ENCODE results near the gene SOCS3. TPM values are rescaled to one million over a fixed set of nuclear protein-coding genes. Genes with fewer than 3 reads are reported as not detected.

SOCS3 gene
- total and polyA plus RNA-seq, 7 donors, result 10.3 to 499 (median 45.7) TPM

DNA sequence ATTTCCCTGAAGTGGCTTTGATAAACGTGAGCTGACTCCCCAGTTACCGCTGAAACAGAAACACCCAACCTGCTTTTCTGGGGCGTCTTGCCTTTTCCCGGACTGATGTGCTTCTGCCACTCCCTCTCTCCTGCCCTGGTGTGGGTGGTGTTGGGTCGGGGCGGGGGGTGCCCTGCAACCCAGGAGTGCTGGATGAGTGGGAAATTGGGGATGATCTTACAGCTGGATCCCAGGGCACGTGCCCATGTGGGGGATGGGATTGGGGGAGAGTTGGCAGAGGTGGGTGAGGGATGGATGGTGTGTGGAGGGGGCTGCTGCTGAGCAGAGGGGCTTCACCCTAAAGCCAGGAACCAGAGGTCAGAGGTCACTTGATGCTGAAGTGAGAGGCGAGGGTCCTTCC lies 47.0 kb upstream of the SOCS3 start:
- Histone ChIP-seq H3K27ac (no peak overlapping the region), H3K9me3 (no peaks in the 10 kb centered on the region), H3K36me3 (peaks cover 14 to 45% (median 25%) of the 10 kb centered on the region in 4 donors), H3K4me1 (peaks cover 0 to 26% (median 21%) of the 10 kb centered on the region in 4 donors), H3K27me3 (no peaks in the 10 kb centered on the region), H3K4me3 (no peak overlapping the region)
- 84 to 87% methylated on average over 8 of the region's 8 CpGs for WGBS, 2 donors
- TF ChIP-seq POLR2AphosphoS5 (IDR thresholded peaks at IDR 0.05) (no peak), POLR2A (IDR thresholded peaks at IDR 0.05) (no peak), EP300 (IDR thresholded peaks at IDR 0.05) (no peak)
- TF ChIP-seq, protein P1, sequence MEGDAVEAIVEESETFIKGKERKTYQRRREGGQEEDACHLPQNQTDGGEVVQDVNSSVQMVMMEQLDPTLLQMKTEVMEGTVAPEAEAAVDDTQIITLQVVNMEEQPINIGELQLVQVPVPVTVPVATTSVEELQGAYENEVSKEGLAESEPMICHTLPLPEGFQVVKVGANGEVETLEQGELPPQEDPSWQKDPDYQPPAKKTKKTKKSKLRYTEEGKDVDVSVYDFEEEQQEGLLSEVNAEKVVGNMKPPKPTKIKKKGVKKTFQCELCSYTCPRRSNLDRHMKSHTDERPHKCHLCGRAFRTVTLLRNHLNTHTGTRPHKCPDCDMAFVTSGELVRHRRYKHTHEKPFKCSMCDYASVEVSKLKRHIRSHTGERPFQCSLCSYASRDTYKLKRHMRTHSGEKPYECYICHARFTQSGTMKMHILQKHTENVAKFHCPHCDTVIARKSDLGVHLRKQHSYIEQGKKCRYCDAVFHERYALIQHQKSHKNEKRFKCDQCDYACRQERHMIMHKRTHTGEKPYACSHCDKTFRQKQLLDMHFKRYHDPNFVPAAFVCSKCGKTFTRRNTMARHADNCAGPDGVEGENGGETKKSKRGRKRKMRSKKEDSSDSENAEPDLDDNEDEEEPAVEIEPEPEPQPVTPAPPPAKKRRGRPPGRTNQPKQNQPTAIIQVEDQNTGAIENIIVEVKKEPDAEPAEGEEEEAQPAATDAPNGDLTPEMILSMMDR (IDR thresholded peaks at IDR 0.05), result no peak
- no peak for DNase-seq
- intact Hi-C loops (cut with DNase I), result no loop called here

DNA sequence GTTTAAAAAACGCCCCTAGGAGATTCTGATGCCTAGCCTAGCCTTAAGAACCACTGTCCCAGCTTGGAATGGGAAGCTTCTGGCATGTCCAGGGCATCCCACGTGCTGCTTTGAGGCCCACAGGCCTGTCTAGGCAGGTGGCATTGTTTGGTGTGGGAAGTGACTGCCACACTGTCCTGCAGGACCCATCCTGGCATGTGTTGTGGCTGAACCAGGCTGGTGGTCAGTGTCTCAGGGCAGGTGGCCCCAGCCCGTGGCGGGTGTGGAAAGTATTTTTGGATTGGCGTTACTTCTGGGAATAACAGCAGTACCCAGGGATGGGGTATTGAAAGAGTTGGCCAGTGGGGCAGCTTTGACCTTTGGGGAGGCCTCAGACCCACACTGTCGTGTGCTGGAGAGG lies 46.5 kb upstream of the SOCS3 start:
- no peaks in the 10 kb centered on the region for H3K27me3 ChIP-seq
- WGBS, 2 donors, result 95% methylated on average over 6 of the region's 6 CpGs
- peaks cover 14 to 50% (median 27%) of the 10 kb centered on the region in 4 donors for H3K36me3 ChIP-seq
- no peaks in the 10 kb centered on the region for H3K9me3 ChIP-seq
- no peak overlapping the region for H3K27ac ChIP-seq
- H3K4me3 ChIP-seq, result no peak overlapping the region
- intact Hi-C loops (cut with DNase I), result no loop called here
- H3K4me1 ChIP-seq, result peaks cover 0 to 25% (median 18%) of the 10 kb centered on the region in 4 donors
- DNase-seq, result no peak
- no peak for TF ChIP-seq EP300 (IDR thresholded peaks at IDR 0.05)
- TF ChIP-seq, protein P1 (IDR thresholded peaks at IDR 0.05), result no peak
- no peak for TF ChIP-seq POLR2A (IDR thresholded peaks at IDR 0.05)
- TF ChIP-seq POLR2AphosphoS5 (IDR thresholded peaks at IDR 0.05), result no peak

DNA sequence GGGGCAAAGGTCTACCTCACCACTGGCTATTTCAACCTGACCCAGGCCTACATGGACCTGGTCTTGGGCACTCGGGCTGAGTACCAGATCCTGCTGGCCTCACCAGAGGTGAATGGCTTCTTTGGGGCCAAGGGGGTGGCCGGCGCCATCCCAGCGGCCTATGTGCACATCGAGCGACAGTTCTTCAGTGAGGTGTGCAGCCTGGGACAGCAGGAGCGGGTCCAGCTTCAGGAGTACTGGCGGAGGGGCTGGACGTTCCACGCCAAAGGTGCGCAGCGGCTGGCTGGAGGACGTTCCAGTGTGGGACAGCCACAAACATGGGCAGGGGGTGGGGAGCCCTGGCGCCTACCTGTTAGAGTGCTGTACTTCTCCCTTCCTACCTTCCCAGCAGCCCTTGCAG lies 43.9 kb upstream of the SOCS3 start:
- H3K4me3 ChIP-seq, result no peak overlapping the region
- H3K27ac ChIP-seq, result no peak overlapping the region
- TF ChIP-seq POLR2A (IDR thresholded peaks at IDR 0.05), result no peak
- TF ChIP-seq POLR2AphosphoS5 (IDR thresholded peaks at IDR 0.05), result no peak
- TF ChIP-seq, protein P1 (IDR thresholded peaks at IDR 0.05), result no peak
- TF ChIP-seq EP300 (IDR thresholded peaks at IDR 0.05), result no peak
- no peaks in the 10 kb centered on the region for H3K27me3 ChIP-seq
- H3K4me1 ChIP-seq, result peaks cover 0 to 14% (median 5%) of the 10 kb centered on the region in 4 donors
- intact Hi-C loops (cut with DNase I), result no loop called here
- no peak for DNase-seq
- no peaks in the 10 kb centered on the region for H3K9me3 ChIP-seq
- WGBS, 2 donors, result 92 to 97% methylated on average over 14 of the region's 14 CpGs
- H3K36me3 ChIP-seq, result peaks cover 36 to 76% (median 51%) of the 10 kb centered on the region in 4 donors

DNA sequence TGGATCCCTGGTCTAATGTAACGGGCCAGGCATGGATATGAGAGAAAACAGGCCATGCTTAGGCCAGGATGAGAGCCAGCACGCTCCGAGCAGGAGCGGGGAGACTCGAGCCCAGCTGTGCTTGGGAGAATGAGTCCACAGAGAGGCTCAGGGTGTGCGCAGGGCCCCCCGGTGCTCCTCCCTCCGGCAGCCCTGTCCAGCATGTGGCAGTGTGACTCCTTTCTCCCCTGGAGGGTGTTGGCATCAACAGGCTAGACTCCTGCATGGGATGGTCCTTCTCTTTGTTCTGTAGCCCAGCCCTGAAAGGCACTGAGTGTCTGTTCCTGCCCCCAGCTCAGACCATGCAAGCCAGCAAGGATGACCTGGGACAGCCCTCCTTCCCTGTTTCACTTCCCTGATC lies 42.0 kb upstream of the SOCS3 start:
- Histone ChIP-seq H3K27me3 (no peaks in the 10 kb centered on the region), H3K9me3 (no peaks in the 10 kb centered on the region), H3K27ac (no peak overlapping the region), H3K4me3 (no peak overlapping the region), H3K4me1 (peaks cover 0 to 30% (median 17%) of the 10 kb centered on the region in 4 donors), H3K36me3 (peaks cover 37 to 88% (median 56%) of the 10 kb centered on the region in 4 donors)
- WGBS, 2 donors, result 57 to 90% methylated on average over 8 of the region's 8 CpGs
- TF ChIP-seq, protein P1 (IDR thresholded peaks at IDR 0.05), result no peak
- TF ChIP-seq POLR2A (IDR thresholded peaks at IDR 0.05), result no peak
- no peak for TF ChIP-seq POLR2AphosphoS5 (IDR thresholded peaks at IDR 0.05)
- no peak for DNase-seq
- intact Hi-C loops (cut with DNase I), result no loop called here

DNA sequence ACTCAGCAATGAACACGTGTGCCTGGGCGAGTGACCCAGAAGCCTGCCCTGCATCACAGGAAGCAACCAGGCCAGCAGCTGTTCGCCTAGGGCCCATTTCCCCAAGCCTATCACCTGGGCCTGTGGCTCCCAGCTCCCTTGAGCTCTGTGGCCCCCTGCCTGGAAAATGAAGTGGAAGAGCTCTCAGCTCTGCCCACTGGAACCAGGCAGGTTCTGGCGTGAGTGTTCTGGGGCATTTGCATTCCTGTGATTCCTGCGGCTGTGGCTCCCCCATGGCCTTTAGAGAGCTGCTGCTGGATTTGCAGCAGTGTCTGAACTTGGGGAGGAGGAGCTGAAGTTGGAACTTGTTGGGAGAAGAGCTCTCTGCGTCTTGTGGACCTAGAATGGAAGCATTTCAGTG lies 41.4 kb upstream of the SOCS3 start:
- no peaks in the 10 kb centered on the region for H3K9me3 ChIP-seq
- intact Hi-C loops (cut with DNase I), result no loop called here
- no peak for DNase-seq
- H3K4me3 ChIP-seq, result no peak overlapping the region
- no peaks in the 10 kb centered on the region for H3K27me3 ChIP-seq
- peaks cover 37 to 87% (median 54%) of the 10 kb centered on the region in 4 donors for H3K36me3 ChIP-seq
- H3K4me1 ChIP-seq, result peaks cover 0 to 36% (median 21%) of the 10 kb centered on the region in 4 donors
- H3K27ac ChIP-seq, result no peak overlapping the region
- 76 to 87% methylated on average over 6 of the region's 6 CpGs for WGBS, 2 donors
- TF ChIP-seq POLR2AphosphoS5 (IDR thresholded peaks at IDR 0.05) (no peak), POLR2A (IDR thresholded peaks at IDR 0.05) (no peak), EP300 (IDR thresholded peaks at IDR 0.05) (no peak)
- TF ChIP-seq, protein P1 (IDR thresholded peaks at IDR 0.05), result no peak

Measured in sigmoid colon (tissue), 7 donors.